Lung (tissue), 13 donors: ENCODE data around the gene ERO1B. TPM values are rescaled to one million over a fixed set of nuclear protein-coding genes. Genes with fewer than 3 reads are reported as not detected.

Experiments used
- ATAC-seq: fragments of 200-7000 bp; cut with Tn5 transposase; one replicate; pipeline ENCODE4 v1.9.1; 2020; ENCODE audit warnings: moderate number of reproducible peaks; ENCODE audit not compliant: insufficient read depth, low FRiP score
- DNase-seq, 3 donors: peaks; one replicate each; pipeline ENCODE4 v3.0.0-alpha.2; 2013 to 2017
- H3K27ac ChIP-seq, 2 donors: one replicate each; pipeline ENCODE4 v1.5.1; 2013; ENCODE audit warnings: mild to moderate bottlenecking in 2 of 2, moderate library complexity in 2 of 2, control low read depth in 1 of 2, inconsistent platforms in 1 of 2, low read depth in 1 of 2, low read length in 1 of 2
- H3K27me3 ChIP-seq, 3 donors: one replicate each; pipeline ENCODE4 v1.5.1; 2013; ENCODE audit warnings: low read length in 2 of 3; ENCODE audit not compliant: control insufficient read depth in 3 of 3, insufficient read depth in 3 of 3
- H3K36me3 ChIP-seq, 4 donors: one replicate each; pipeline ENCODE4 v1.5.1; 2013; ENCODE audit warnings: low read length in 4 of 4, mild to moderate bottlenecking in 1 of 4, moderate library complexity in 1 of 4; ENCODE audit not compliant: control insufficient read depth in 4 of 4, insufficient read depth in 4 of 4
- H3K4me1 ChIP-seq, 5 donors: one replicate each; pipeline ENCODE4 v1.5.1; 2013; ENCODE audit warnings: low read length in 5 of 5, mild to moderate bottlenecking in 2 of 5, moderate library complexity in 1 of 5; ENCODE audit not compliant: control insufficient read depth in 5 of 5, insufficient read depth in 5 of 5
- H3K4me3 ChIP-seq: one replicate; pipeline ENCODE4 v1.5.1; 2013; ENCODE audit warnings: mild to moderate bottlenecking, control low read depth, moderate library complexity
- H3K9ac ChIP-seq, 2 donors: one replicate each; pipeline ENCODE4 v1.5.1; 2013; ENCODE audit warnings: low read length in 2 of 2, control low read depth in 1 of 2; ENCODE audit not compliant: insufficient read depth in 1 of 2
- H3K9me3 ChIP-seq, 4 donors: one replicate each; pipeline ENCODE4 v1.5.1; 2013; ENCODE audit warnings: low read length in 3 of 4, mild to moderate bottlenecking in 1 of 4, moderate library complexity in 1 of 4; ENCODE audit not compliant: control insufficient read depth in 4 of 4, insufficient read depth in 3 of 4
- WGBS, 2 donors: extraction: QIAGEN DNeasy Blood & Tissue Kit; methylation state at CpG; one replicate each; pipeline ENCODE4 v1.1.7; 2013; 5-methylcytosine and 5-hydroxymethylcytosine counted together
- polyA plus RNA-seq, 2 donors: library from polyadenylated mRNA; stranded (reverse); fragments of 200-250 nt; gene quantifications; one replicate each; pipeline ENCODE4 v1.2.1, GENCODE V29; 2013
- small RNA-seq: library from RNA; depleted of rRNA; stranded (forward); fragments of <200 nt; gene quantifications from one replicate; pipeline ENCODE3, GENCODE V24; 2014; ENCODE audit warnings: low replicate concordance
- total RNA-seq, 2 donors: library from RNA; depleted of rRNA in 1 of 2; stranded (reverse); fragments of >200 nt in 1 of 2; gene quantifications; one replicate each; pipeline ENCODE4 v1.2.1, GENCODE V29; 2014 to 2021
- TF ChIP-seq, protein P1 (sequence below): IDR thresholded peaks from 2 replicates; pipeline ENCODE4 v1.5.1; 2012; ENCODE audit warnings: mild to moderate bottlenecking; ENCODE audit errors: control extremely low read depth, extremely low read depth
- donor health status: control.
- donor health status: control.
- donor health status: Bipolar disorder and iron deficiency.
- donor health status: healthy.
- donor health status: DM: yes; HTN: yes; CAD: no.

The ERO1B gene
- total and polyA plus RNA-seq, 4 donors, result 2.7 to 15.3 (median 4.6) TPM

DNA sequence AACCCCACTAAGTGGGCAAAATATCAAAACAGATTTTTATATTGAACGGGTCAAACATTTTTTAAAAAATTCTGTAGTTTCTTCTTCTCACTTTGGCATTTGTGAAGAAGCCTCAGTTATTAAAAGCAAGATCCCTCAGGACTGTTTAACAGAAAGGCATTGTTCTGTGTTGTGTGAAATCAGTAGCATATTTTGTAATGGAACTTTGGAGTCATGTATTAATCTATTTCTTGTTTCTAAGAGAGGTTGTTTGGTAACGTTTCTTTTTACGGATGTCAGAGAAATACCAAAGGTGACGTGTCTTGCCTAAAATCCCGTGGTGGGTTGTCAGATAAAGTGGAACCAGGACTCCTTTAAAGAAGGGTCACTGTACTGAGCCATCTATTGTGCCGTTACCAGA, 115.7 kb downstream of the ERO1B start:
- Histone ChIP-seq H3K27me3 (no peaks in the 10 kb centered on the region), H3K36me3 (peaks cover 0 to 3% (median 0%) of the 10 kb centered on the region in 4 donors), H3K4me3 (no peak overlapping the region), H3K9ac (no peak overlapping the region), H3K4me1 (peaks cover 0 to 7% (median 0%) of the 10 kb centered on the region in 5 donors), H3K27ac (no peak overlapping the region), H3K9me3 (peaks cover 0 to 9% (median 0%) of the 10 kb centered on the region in 4 donors)
- WGBS, 2 donors, result 94% methylated on average over 6 of the region's 6 CpGs
- DNase-seq (no peak), ATAC-seq (no peak)
- TF ChIP-seq, protein P1, sequence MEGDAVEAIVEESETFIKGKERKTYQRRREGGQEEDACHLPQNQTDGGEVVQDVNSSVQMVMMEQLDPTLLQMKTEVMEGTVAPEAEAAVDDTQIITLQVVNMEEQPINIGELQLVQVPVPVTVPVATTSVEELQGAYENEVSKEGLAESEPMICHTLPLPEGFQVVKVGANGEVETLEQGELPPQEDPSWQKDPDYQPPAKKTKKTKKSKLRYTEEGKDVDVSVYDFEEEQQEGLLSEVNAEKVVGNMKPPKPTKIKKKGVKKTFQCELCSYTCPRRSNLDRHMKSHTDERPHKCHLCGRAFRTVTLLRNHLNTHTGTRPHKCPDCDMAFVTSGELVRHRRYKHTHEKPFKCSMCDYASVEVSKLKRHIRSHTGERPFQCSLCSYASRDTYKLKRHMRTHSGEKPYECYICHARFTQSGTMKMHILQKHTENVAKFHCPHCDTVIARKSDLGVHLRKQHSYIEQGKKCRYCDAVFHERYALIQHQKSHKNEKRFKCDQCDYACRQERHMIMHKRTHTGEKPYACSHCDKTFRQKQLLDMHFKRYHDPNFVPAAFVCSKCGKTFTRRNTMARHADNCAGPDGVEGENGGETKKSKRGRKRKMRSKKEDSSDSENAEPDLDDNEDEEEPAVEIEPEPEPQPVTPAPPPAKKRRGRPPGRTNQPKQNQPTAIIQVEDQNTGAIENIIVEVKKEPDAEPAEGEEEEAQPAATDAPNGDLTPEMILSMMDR, result no peak

Small RNAs within 50 kb of the gene (small RNA-seq; reads per million reads assigned to genes)
- 2.8 reads per million, percentile 92 among the genes with 10 or more reads in this experiment for gene RNU2-70P

Other genes with a start within 250 kb of the ERO1B start
- 100 to 1,000 TPM in 1 of 2 donors, 10 to 100 TPM in 1; 55.8 to 151 TPM for gene NID1, start 216.9 kb downstream of the ERO1B start, total RNA-seq
- gene NID1, start 216.9 kb downstream of the ERO1B start, polyA plus RNA-seq, result 10 to 100 TPM; 15.4 to 34.4 TPM
- gene GPR137B, start 139.4 kb downstream of the ERO1B start, total RNA-seq, result 10 to 100 TPM; 15.2 to 23.1 TPM
- gene GPR137B, start 139.4 kb downstream of the ERO1B start, polyA plus RNA-seq, result 10 to 100 TPM in 1 of 2 donors, 1 to 10 TPM in 1; 7.0 to 31.0 TPM
- gene EDARADD, start 112.3 kb upstream of the ERO1B start, total RNA-seq, result 1 to 10 TPM; 1.8 to 2.3 TPM
- gene EDARADD, start 112.3 kb upstream of the ERO1B start, polyA plus RNA-seq, result under 1 TPM; 0.37 to 0.41 TPM
- 100 to 1,000 TPM in 1 of 2 donors, 10 to 100 TPM in 1; 62.0 to 160 TPM for gene LGALS8, start 242.0 kb upstream of the ERO1B start, total RNA-seq
- gene LGALS8, start 242.0 kb upstream of the ERO1B start, polyA plus RNA-seq, result 10 to 100 TPM; 29.9 to 44.2 TPM